ENCODE data around the gene CETP. TPM values are rescaled to one million over a fixed set of nuclear protein-coding genes. Genes with fewer than 3 reads are reported as not detected.

Gene CETP
- total and polyA plus RNA-seq, 2 of the 13 experiments (the other 11 are each of a cell fraction or from before 2014, with no cell fraction given): 0.31 to 9.8 TPM

GRCh38 chr16:56914896-56915295 lies 46.9 kb upstream of the CETP start:
- H3K4me3 ChIP-seq (replicated peaks in 1 of 3; ENCODE audit: insufficient read depth in 1 of 3, low read depth in 2 of 3, low read length in 3 of 3): no peak overlapping the region
- in situ Hi-C loops (cut with HindIII; ENCODE audit: extremely low pct_ligation_motif_present, low pct_unique_long_range_greater_than_20kb): no loop called here
- H2AFZ ChIP-seq (ENCODE audit: low read length): no peak overlapping the region
- peaks cover 86% of the 10 kb centered on the region for H3K4me1 ChIP-seq (ENCODE audit: insufficient read depth, low read length)
- WGBS (ENCODE audit: low lambda C conversion rate): 73% methylated on average over 7 of the region's 7 CpGs
- no peak overlapping the region for H3K9ac ChIP-seq (ENCODE audit: insufficient read depth, low read depth, low read length)
- POLR2A ChIA-PET: interaction anchor here (1.7 kb wide), 1 partner anchor 16 kb away, joined by 11 read pairs; the partner anchor contains the start of gene HERPUD1
- TF ChIP-seq CHD2 (IDR thresholded peaks at IDR 0.05; ENCODE audit: low read depth, low read length) (no peak), ZMYM3 (CRISPR knock-in tag; IDR thresholded peaks at IDR 0.05) (no peak)
- no peaks in the 10 kb centered on the region for H3K79me2 ChIP-seq (ENCODE audit: insufficient read depth, low read length)
- H4K20me1 ChIP-seq (ENCODE audit: insufficient read depth, low read length): no peaks in the 10 kb centered on the region
- DNase-seq (ENCODE audit: low spot score) (no peak), FAIRE-seq (no peak), ATAC-seq (no peak)
- CTCF ChIA-PET (ENCODE audit: low intra/inter-chr PET ratio, low total read pairs): no interaction called here
- BruUV-seq (replicated peaks): no TSS peak
- H3K9me3 ChIP-seq (ENCODE audit: low read length): no peaks in the 10 kb centered on the region
- no peak overlapping the region for H3K27ac ChIP-seq (ENCODE audit: extremely low read length, insufficient read depth, low read length)
- no peaks in the 10 kb centered on the region for H3K36me3 ChIP-seq (replicated peaks in 1 of 2; ENCODE audit: control insufficient read depth in 1 of 2, insufficient read depth in 2 of 2, low read length in 2 of 2)
- intact Hi-C loops (cut with micrococcal nuclease; ENCODE audit: unreplicated experiment): no loop called here
- H3K27me3 ChIP-seq (ENCODE audit: control insufficient read depth in 1 of 2, insufficient read depth in 2 of 2, low read length in 2 of 2): peaks cover 0 to 7% of the 10 kb centered on the region in 2 experiments; a peak in 2 of 5 replicates
- no peak overlapping the region for H3K4me2 ChIP-seq (ENCODE audit: low read depth, low read length)

DNA sequence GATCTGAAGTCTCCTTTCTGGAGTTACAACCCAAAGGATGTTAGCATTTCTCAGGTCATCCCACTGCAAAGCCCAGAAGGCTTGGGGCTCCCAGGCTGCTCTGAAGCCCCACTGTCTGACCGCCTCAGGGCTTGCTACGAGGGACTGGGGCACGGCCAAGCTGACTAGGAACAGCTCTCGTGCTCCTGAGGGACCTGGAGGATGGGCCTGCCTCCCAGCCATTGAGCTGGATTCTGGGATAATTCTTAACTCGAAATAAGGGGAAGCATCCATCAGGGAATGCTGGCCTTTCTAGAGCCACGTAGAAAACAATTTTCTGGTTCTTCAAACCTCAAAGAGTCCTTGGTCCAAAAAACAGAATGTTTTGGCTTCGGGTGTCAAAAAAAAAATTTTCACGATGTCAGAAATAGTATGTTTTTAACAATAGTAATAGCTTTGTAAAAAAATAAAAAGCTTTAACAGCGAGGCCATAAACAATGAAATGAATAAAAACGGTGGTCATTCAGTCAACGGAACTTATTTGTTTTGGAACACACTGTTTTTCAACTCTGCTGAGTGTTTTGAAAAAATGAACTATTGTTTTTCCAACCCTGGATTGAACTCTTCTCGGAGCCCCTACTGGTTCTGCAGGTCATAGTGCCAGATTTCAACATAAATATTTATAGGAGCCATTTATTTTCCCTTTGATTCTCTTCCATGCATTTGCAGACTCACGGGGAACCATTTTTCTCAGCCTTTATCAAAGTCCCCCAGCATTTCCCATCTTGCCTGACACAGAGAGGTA lies 46.2 kb upstream of the CETP start:
- no peaks in the 10 kb centered on the region for H3K36me3 ChIP-seq (replicated peaks in 1 of 2; ENCODE audit: control insufficient read depth in 1 of 2, insufficient read depth in 2 of 2, low read length in 2 of 2)
- DNase-seq (ENCODE audit: low spot score): no peak
- ChIA-PET CTCF (ENCODE audit: low intra/inter-chr PET ratio, low total read pairs) (no interaction called here), POLR2A (interaction anchor here (0.6 to 1.7 kb wide), 2 partner anchors 16 to 54 kb away, joined by 3 to 11 read pairs; partner anchors contain the start of gene HERPUD1)
- H3K4me2 ChIP-seq (ENCODE audit: low read depth, low read length): no peak overlapping the region
- BruUV-seq (replicated peaks): no TSS peak
- H3K27ac ChIP-seq (ENCODE audit: extremely low read length, insufficient read depth, low read length): no peak overlapping the region
- H2AFZ ChIP-seq (ENCODE audit: low read length): no peak overlapping the region
- no peak overlapping the region for H3K4me3 ChIP-seq (replicated peaks in 1 of 3; ENCODE audit: insufficient read depth in 1 of 3, low read depth in 2 of 3, low read length in 3 of 3)
- TF ChIP-seq SOX13 (IDR thresholded peaks at IDR 0.05): no peak
- peak in 1 of 2 experiments; percentile 50; a peak in 1 of 4 replicates for TF ChIP-seq SOX13 (CRISPR knock-in tag; conservative IDR thresholded peaks at IDR 0.05 in 1 of 2, IDR thresholded peaks at IDR 0.05 in 1 of 2)
- no peak for TF ChIP-seq GATAD1 (CRISPR knock-in tag; IDR thresholded peaks at IDR 0.05)
- peak; percentile 61; the same call in 1 of the 2 replicates for TF ChIP-seq SOX5 (CRISPR knock-in tag; IDR thresholded peaks at IDR 0.05; ENCODE audit: borderline replicate concordance)
- TF ChIP-seq MLLT10 (CRISPR knock-in tag; IDR thresholded peaks at IDR 0.05): no peak
- no peak for TF ChIP-seq ZNF383 (CRISPR knock-in tag; IDR thresholded peaks at IDR 0.05; ENCODE audit: borderline replicate concordance)
- no peak for TF ChIP-seq PBX3 (CRISPR knock-in tag; IDR thresholded peaks at IDR 0.05; ENCODE audit: borderline replicate concordance)
- no peak for TF ChIP-seq FOXK1 (CRISPR knock-in tag; IDR thresholded peaks at IDR 0.05; ENCODE audit: borderline replicate concordance, low read depth)
- no peak for TF ChIP-seq ZNF740 (CRISPR knock-in tag; IDR thresholded peaks at IDR 0.05)
- TF ChIP-seq AGO2 (optimal IDR thresholded peaks at IDR 0.05; ENCODE audit: low read depth, low read length): no peak
- no peak for TF ChIP-seq SOX6 (IDR thresholded peaks at IDR 0.05)
- 0 out of 2 replicates have a peak, but pooled peaks have one; percentile 18 for TF ChIP-seq SOX6 (CRISPR knock-in tag; IDR thresholded peaks at IDR 0.05)
- intact Hi-C loops (cut with micrococcal nuclease; ENCODE audit: unreplicated experiment) (no loop called here), in situ Hi-C loops (cut with HindIII; ENCODE audit: extremely low pct_ligation_motif_present, low pct_unique_long_range_greater_than_20kb) (no loop called here)
- peaks cover 0 to 7% of the 10 kb centered on the region in 2 experiments; a peak in 1 of 5 replicates for H3K27me3 ChIP-seq (ENCODE audit: control insufficient read depth in 1 of 2, insufficient read depth in 2 of 2, low read length in 2 of 2)
- peaks cover 88% of the 10 kb centered on the region for H3K4me1 ChIP-seq (ENCODE audit: insufficient read depth, low read length)
- 62% methylated on average over 13 of the region's 13 CpGs for WGBS (ENCODE audit: low lambda C conversion rate)
- H3K79me2 ChIP-seq (ENCODE audit: insufficient read depth, low read length): no peaks in the 10 kb centered on the region
- no peak for FAIRE-seq
- no peaks in the 10 kb centered on the region for H3K9me3 ChIP-seq (ENCODE audit: low read length)
- H3K9ac ChIP-seq (ENCODE audit: insufficient read depth, low read depth, low read length): no peak overlapping the region
- no peak for ATAC-seq
- H4K20me1 ChIP-seq (ENCODE audit: insufficient read depth, low read length): no peaks in the 10 kb centered on the region
